Upper lobe of left lung (tissue), 6 donors: Measurements from ENCODE around the gene HSD11B1L. TPM values are rescaled to one million over a fixed set of nuclear protein-coding genes. Genes with fewer than 3 reads are reported as not detected.

Experiments used
- ATAC-seq, 2 donors: fragments of 200-7000 bp; cut with Tn5 transposase; one replicate each; pipeline ENCODE4 v1.9.1; 2022; ENCODE audit warnings: mild to moderate bottlenecking in 2 of 2, moderate library complexity in 2 of 2; ENCODE audit not compliant: low FRiP score in 2 of 2
- DNase-seq, 2 donors: peaks; one replicate each; pipeline ENCODE4 v3.0.0-alpha.2; 2019 to 2020
- H3K27ac ChIP-seq, 4 donors: fragments of 200-600 bp; sonication (generic); one replicate each; pipeline ENCODE4 v1.5.1; 2016 to 2019
- H3K27me3 ChIP-seq, 4 donors: fragments of 200-600 bp; sonication (generic); one replicate each; pipeline ENCODE4 v1.5.1; 2017 to 2019
- H3K36me3 ChIP-seq, 4 donors: fragments of 200-600 bp; sonication (generic); one replicate each; pipeline ENCODE4 v1.5.1; 2016 to 2019
- H3K4me1 ChIP-seq, 4 donors: fragments of 200-600 bp; sonication (generic); one replicate each; pipeline ENCODE4 v1.5.1; 2018 to 2019
- H3K4me3 ChIP-seq, 4 donors: fragments of 200-600 bp; sonication (generic); one replicate each; pipeline ENCODE4 v1.5.1; 2017 to 2019; ENCODE audit warnings: mild to moderate bottlenecking in 2 of 4, moderate library complexity in 1 of 4
- H3K9me3 ChIP-seq, 4 donors: fragments of 200-600 bp; sonication (generic); one replicate each; pipeline ENCODE4 v1.5.1; 2018 to 2019
- EP300 ChIP-seq, 4 donors: sonication (generic); formaldehyde crosslinking; IDR thresholded peaks; one replicate each; pipeline ENCODE4 v1.5.1; 2017; ENCODE audit warnings: antibody characterized with exemption in 4 of 4, control low read depth in 2 of 4
- POLR2A ChIP-seq, 4 donors: fragments of 450-650 bp; IDR thresholded peaks; one replicate each; pipeline ENCODE4 v1.5.1; 2016 to 2017; ENCODE audit warnings: antibody characterized with exemption in 4 of 4, mild to moderate bottlenecking in 2 of 4
- POLR2AphosphoS5 ChIP-seq, 2 donors: sonication (generic); formaldehyde crosslinking; IDR thresholded peaks; one replicate each; pipeline ENCODE4 v1.5.1; 2017; ENCODE audit warnings: antibody characterized with exemption in 2 of 2
- WGBS, 2 donors: methylation state at CpG; one replicate each; pipeline ENCODE4 v1.1.5; 2017 to 2018; 5-methylcytosine and 5-hydroxymethylcytosine counted together
- total RNA-seq, 6 donors: library from RNA; depleted of rRNA in 4 of 6; stranded (reverse); fragments of >200 nt in 4 of 6; gene quantifications; one replicate each; pipeline versions ENCODE4 v1.1.0 to v1.2.1, GENCODE V29; 2016 to 2021
- TF ChIP-seq, protein P1 (sequence below), 6 experiments: fragments of 450-650 bp in 4 of 6; fragments of 200-600 bp in 2 of 6; sonication (generic) in 2 of 6; IDR thresholded peaks; one replicate each; pipeline ENCODE4 v1.5.1; 2016 to 2019; ENCODE audit warnings: antibody characterized with exemption in 6 of 6
- donor health status: DM: no; HTN: no; CAD: no; lungs with moderate emphysema.
- donor health status: DM: no; HTN: yes; CAD: no; lungs with severe emphysema.

The HSD11B1L gene
- total RNA-seq, 6 donors from 2014 or later: 4.5 to 26.5 (median 16.7) TPM

DNA sequence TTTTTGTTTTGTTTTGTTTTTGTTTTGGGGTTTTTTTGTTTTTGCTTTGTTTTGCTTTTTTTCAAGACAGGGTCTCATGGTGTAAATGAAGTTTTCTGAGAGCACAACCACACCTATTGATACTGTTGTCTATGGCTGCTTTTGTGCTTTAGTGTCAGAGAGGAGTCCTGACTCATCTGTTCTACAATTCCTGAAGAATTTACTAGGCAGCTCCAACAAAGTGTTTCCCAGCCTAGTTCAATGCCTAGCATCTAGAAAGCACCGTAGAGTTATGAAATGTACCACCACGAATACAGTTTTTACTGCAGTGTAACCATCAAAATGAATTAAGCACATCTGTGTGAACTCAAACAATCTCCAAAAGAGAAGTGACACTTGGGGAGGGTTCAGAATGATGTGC, 36.8 kb upstream of the HSD11B1L start:
- DNase-seq (no peak), ATAC-seq (no peak)
- no peak overlapping the region for H3K27ac ChIP-seq
- no peak for TF ChIP-seq EP300 (IDR thresholded peaks at IDR 0.05)
- no peak for TF ChIP-seq POLR2A (IDR thresholded peaks at IDR 0.05)
- TF ChIP-seq, protein P1, sequence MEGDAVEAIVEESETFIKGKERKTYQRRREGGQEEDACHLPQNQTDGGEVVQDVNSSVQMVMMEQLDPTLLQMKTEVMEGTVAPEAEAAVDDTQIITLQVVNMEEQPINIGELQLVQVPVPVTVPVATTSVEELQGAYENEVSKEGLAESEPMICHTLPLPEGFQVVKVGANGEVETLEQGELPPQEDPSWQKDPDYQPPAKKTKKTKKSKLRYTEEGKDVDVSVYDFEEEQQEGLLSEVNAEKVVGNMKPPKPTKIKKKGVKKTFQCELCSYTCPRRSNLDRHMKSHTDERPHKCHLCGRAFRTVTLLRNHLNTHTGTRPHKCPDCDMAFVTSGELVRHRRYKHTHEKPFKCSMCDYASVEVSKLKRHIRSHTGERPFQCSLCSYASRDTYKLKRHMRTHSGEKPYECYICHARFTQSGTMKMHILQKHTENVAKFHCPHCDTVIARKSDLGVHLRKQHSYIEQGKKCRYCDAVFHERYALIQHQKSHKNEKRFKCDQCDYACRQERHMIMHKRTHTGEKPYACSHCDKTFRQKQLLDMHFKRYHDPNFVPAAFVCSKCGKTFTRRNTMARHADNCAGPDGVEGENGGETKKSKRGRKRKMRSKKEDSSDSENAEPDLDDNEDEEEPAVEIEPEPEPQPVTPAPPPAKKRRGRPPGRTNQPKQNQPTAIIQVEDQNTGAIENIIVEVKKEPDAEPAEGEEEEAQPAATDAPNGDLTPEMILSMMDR (IDR thresholded peaks at IDR 0.05): no peak
- no peak for TF ChIP-seq POLR2AphosphoS5 (IDR thresholded peaks at IDR 0.05)
- no peaks in the 10 kb centered on the region for H3K9me3 ChIP-seq
- WGBS, 2 donors: 84 to 86% methylated on average over 2 of the region's 2 CpGs
- no peak overlapping the region for H3K4me3 ChIP-seq
- H3K4me1 ChIP-seq: peaks cover 0 to 10% (median 0%) of the 10 kb centered on the region in 4 donors
- H3K36me3 ChIP-seq: peaks cover 38 to 77% (median 56%) of the 10 kb centered on the region in 4 donors
- no peaks in the 10 kb centered on the region for H3K27me3 ChIP-seq

DNA sequence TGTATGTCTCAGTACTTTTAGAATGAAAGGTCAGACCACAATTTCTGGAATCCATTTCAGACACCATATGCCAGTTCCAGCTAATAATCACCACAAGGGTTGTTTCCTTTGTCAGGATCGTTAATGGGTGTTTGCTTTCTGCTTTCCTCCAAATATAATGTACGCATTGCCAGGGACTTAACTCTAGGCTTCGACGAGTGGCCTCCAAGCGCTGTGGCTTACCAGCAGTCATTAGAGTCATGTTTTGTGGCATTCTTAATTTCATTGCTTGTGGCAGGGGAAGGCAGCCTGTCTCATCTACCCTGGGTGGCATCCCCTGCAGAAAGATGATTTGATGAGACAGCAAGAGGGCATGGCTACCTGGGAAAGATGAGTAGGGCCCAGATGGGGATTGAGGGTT, 35.4 kb upstream of the HSD11B1L start:
- 84 to 93% methylated on average over 5 of the region's 5 CpGs for WGBS, 2 donors
- no peak overlapping the region for H3K27ac ChIP-seq
- no peak for TF ChIP-seq POLR2AphosphoS5 (IDR thresholded peaks at IDR 0.05)
- TF ChIP-seq, protein P1 (IDR thresholded peaks at IDR 0.05): no peak
- no peak for TF ChIP-seq POLR2A (IDR thresholded peaks at IDR 0.05)
- no peak for TF ChIP-seq EP300 (IDR thresholded peaks at IDR 0.05)
- peaks cover 0 to 10% (median 0%) of the 10 kb centered on the region in 4 donors for H3K4me1 ChIP-seq
- ATAC-seq: no peak
- H3K27me3 ChIP-seq: no peaks in the 10 kb centered on the region
- H3K9me3 ChIP-seq: no peaks in the 10 kb centered on the region
- peaks cover 46 to 87% (median 64%) of the 10 kb centered on the region in 4 donors for H3K36me3 ChIP-seq
- no peak overlapping the region for H3K4me3 ChIP-seq
- no peak for DNase-seq

DNA sequence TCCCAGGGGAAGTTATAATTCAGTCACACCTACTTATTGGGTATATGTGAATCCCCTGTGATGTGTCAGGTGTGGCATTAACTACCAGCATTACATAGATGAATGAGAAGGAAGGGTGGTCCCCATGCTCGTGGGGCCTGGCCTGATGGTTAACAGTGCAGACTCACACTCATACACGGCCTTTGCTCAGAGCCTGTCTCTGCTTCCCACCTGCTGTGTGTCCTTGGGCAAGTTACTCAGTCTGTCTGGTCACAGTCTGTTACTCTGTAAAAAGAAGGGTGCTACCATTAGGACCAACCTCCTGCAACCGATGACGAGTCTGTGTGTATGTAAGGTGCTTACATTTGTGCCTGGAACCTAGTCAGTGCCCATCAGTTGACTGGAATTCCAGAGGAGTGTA, 34.1 kb upstream of the HSD11B1L start:
- TF ChIP-seq EP300 (IDR thresholded peaks at IDR 0.05) (no peak), POLR2AphosphoS5 (IDR thresholded peaks at IDR 0.05) (no peak), POLR2A (IDR thresholded peaks at IDR 0.05) (no peak)
- TF ChIP-seq, protein P1 (IDR thresholded peaks at IDR 0.05): no peak
- Histone ChIP-seq H3K27me3 (no peaks in the 10 kb centered on the region), H3K27ac (no peak overlapping the region), H3K9me3 (no peaks in the 10 kb centered on the region), H3K4me1 (peaks cover 0 to 2% (median 0%) of the 10 kb centered on the region in 4 donors), H3K36me3 (peaks cover 59 to 92% (median 73%) of the 10 kb centered on the region in 4 donors), H3K4me3 (no peak overlapping the region)
- WGBS, 2 donors: 83 to 95% methylated on average over 4 of the region's 4 CpGs
- no peak for ATAC-seq
- no peak for DNase-seq

DNA sequence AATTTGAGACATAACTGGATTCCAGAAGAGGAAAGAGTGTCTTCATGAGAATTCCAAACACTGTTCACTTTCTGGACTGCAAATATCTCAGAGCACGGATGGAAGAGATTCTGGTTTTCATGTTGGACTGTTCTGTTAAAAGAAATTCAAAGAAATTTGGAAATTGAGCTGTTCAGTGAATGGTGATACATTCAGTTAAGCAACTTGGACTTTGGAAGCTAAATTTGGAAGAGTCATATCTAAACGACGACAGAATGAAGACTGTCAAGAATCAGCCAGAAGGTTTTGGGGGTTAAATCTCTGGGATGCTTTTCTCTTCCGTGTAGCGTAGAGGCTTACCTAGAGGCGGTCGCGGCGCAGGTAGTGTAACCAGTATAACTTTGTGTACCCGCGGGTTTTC, 32.4 kb upstream of the HSD11B1L start:
- no peak for DNase-seq
- no peak for ATAC-seq
- Histone ChIP-seq H3K27ac (no peak overlapping the region), H3K4me3 (no peak overlapping the region), H3K36me3 (peaks cover 67 to 92% (median 78%) of the 10 kb centered on the region in 4 donors), H3K9me3 (no peaks in the 10 kb centered on the region), H3K27me3 (no peaks in the 10 kb centered on the region), H3K4me1 (no peaks in the 10 kb centered on the region)
- 92 to 96% methylated on average over 9 to 10 of the region's 11 CpGs for WGBS, 2 donors
- TF ChIP-seq EP300 (IDR thresholded peaks at IDR 0.05) (no peak), POLR2AphosphoS5 (IDR thresholded peaks at IDR 0.05) (no peak), POLR2A (IDR thresholded peaks at IDR 0.05) (no peak)
- TF ChIP-seq, protein P1 (IDR thresholded peaks at IDR 0.05): no peak

GRCh38 chr19:5651361-5651760, 29.5 kb upstream of the HSD11B1L start:
- H3K4me3 ChIP-seq: no peak overlapping the region
- TF ChIP-seq, protein P1 (IDR thresholded peaks at IDR 0.05): no peak
- TF ChIP-seq POLR2A (IDR thresholded peaks at IDR 0.05) (no peak), POLR2AphosphoS5 (IDR thresholded peaks at IDR 0.05) (no peak), EP300 (IDR thresholded peaks at IDR 0.05) (no peak)
- WGBS, 2 donors: 92 to 94% methylated on average over 3 to 5 of the region's 5 CpGs
- ATAC-seq (no peak), DNase-seq (no peak)
- no peaks in the 10 kb centered on the region for H3K4me1 ChIP-seq
- H3K9me3 ChIP-seq: no peaks in the 10 kb centered on the region
- H3K36me3 ChIP-seq: peaks cover 76 to 92% (median 83%) of the 10 kb centered on the region in 4 donors
- H3K27me3 ChIP-seq: no peaks in the 10 kb centered on the region
- H3K27ac ChIP-seq: no peak overlapping the region
